GM12873 (cell line): ENCODE results near the gene AUH.

ENCODE experiments used
- CTCF ChIP-seq: IDR thresholded peaks from 2 replicates; pipeline ENCODE4 v1.5.1; 2012; ENCODE audit warnings: low read depth, mild to moderate bottlenecking, moderate library complexity, low read length, control low read depth; ENCODE audit not compliant: insufficient read depth; ENCODE audit errors: missing control alignments

Gene AUH

DNA sequence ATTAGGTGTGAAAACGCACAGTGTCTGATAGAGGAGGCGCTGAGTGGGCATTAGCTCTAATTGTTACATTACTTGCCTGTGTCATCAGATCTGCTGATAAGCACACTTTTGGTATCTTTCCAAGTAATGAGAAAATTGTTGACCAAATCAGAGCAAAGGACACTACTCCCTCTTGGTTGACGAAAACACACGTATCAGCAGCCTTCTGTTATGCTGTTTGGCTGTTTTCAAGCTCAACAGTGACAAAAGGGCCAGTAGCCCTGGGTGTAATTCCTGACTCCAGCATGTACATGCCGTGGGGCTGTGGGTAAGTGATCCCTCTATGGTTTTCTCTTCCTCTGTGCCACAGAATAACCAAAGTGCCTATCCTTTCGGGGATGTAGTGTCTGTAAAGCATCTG lies 151.4 kb downstream of the AUH start:
- TF ChIP-seq CTCF, result no peak

GRCh38 chr9:91208837-91209236 lies 152.9 kb downstream of the AUH start:
- no peak for TF ChIP-seq CTCF

DNA sequence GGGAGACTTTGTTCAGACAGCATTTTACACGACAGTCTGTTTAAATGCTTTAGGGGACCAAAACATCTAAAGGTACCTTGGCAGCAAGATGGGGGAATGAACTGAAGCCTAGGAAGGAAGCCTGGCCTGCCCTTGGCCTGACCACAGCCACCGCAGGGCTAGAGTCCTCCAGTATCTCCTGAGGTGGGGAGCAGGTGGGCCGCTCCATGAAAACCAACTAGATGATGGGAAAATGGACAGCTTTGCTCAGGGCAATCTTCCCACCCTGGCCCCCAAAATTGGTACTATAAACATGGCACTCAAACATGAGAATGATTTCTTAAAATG lies 153.3 kb downstream of the AUH start:
- no peak for TF ChIP-seq CTCF

GRCh38 chr9:91207729-91208418 lies 153.8 kb downstream of the AUH start:
- TF ChIP-seq CTCF, result no peak

DNA sequence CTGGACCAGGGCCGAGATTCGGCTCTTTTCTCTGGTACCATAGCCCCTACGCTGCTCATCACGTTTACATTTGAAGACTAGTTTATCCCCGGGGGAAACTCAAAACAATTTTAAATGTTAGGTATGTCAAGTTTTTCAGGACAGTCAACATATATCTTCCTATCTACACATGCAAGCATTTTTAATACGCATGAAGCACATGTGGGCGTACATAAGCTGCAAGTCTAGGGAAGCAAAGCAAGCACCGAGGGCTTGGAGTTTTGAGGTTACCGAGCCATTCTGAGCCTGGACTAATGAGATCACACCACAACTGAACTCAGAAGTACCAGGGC lies 154.4 kb downstream of the AUH start:
- no peak for TF ChIP-seq CTCF

GRCh38 chr9:91206806-91207205 lies 154.9 kb downstream of the AUH start:
- no peak for TF ChIP-seq CTCF

- TF ChIP-seq CTCF, result no peak
Measured at GRCh38 chr9:91202736-91203283, 158.9 kb downstream of the AUH start.
